ENCODE data around the gene PCDHGB6.

DNA sequence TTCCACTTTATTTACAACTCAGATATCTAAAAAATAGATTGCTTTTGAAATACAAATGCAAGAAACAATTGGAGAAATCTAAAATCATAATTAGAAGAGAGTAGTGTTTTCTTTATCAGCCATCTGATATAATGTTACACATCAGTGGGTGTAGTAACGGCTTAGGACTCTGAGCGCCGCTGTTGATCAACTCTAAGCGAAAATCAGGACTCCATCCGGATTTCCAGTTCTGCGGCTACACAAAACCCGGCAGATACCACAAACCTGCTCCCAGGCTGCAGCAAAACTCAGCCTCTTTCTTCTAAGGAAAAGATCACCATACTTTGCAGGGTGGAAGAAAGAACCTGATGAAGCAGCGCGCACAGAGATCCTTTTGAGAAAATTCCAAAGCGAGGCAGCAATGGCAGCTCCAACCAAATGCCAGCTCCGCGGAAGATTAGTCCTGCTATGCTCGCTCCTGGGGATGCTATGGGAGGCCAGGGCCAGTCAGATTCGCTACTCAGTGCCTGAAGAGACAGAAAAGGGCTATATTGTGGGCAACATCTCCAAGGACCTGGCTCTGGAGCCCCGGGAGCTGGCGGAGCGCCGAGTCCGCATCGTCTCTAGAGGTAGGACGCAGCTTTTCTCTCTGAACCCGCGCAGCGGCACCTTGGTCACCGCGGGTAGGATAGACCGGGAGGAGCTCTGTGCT lies 5.1 kb upstream of the PCDHGB6 start, which contains the start of gene PCDHGA9:
- TF ChIP-seq, protein P1, sequence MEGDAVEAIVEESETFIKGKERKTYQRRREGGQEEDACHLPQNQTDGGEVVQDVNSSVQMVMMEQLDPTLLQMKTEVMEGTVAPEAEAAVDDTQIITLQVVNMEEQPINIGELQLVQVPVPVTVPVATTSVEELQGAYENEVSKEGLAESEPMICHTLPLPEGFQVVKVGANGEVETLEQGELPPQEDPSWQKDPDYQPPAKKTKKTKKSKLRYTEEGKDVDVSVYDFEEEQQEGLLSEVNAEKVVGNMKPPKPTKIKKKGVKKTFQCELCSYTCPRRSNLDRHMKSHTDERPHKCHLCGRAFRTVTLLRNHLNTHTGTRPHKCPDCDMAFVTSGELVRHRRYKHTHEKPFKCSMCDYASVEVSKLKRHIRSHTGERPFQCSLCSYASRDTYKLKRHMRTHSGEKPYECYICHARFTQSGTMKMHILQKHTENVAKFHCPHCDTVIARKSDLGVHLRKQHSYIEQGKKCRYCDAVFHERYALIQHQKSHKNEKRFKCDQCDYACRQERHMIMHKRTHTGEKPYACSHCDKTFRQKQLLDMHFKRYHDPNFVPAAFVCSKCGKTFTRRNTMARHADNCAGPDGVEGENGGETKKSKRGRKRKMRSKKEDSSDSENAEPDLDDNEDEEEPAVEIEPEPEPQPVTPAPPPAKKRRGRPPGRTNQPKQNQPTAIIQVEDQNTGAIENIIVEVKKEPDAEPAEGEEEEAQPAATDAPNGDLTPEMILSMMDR (conservative IDR thresholded peaks at IDR 0.05; ENCODE audit: low read depth in 2 of 2) = peak; percentile 45 to 48
- TF ChIP-seq JUNB (IDR thresholded peaks at IDR 0.05; ENCODE audit: unreplicated experiment) = no peak
- no peak for TF ChIP-seq EZH2 (IDR thresholded peaks at IDR 0.05; ENCODE audit: low read depth, unreplicated experiment)
- TF ChIP-seq, protein P2, sequence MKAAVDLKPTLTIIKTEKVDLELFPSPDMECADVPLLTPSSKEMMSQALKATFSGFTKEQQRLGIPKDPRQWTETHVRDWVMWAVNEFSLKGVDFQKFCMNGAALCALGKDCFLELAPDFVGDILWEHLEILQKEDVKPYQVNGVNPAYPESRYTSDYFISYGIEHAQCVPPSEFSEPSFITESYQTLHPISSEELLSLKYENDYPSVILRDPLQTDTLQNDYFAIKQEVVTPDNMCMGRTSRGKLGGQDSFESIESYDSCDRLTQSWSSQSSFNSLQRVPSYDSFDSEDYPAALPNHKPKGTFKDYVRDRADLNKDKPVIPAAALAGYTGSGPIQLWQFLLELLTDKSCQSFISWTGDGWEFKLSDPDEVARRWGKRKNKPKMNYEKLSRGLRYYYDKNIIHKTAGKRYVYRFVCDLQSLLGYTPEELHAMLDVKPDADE (IDR thresholded peaks at IDR 0.05) = no peak
- TF ChIP-seq, protein P3, sequence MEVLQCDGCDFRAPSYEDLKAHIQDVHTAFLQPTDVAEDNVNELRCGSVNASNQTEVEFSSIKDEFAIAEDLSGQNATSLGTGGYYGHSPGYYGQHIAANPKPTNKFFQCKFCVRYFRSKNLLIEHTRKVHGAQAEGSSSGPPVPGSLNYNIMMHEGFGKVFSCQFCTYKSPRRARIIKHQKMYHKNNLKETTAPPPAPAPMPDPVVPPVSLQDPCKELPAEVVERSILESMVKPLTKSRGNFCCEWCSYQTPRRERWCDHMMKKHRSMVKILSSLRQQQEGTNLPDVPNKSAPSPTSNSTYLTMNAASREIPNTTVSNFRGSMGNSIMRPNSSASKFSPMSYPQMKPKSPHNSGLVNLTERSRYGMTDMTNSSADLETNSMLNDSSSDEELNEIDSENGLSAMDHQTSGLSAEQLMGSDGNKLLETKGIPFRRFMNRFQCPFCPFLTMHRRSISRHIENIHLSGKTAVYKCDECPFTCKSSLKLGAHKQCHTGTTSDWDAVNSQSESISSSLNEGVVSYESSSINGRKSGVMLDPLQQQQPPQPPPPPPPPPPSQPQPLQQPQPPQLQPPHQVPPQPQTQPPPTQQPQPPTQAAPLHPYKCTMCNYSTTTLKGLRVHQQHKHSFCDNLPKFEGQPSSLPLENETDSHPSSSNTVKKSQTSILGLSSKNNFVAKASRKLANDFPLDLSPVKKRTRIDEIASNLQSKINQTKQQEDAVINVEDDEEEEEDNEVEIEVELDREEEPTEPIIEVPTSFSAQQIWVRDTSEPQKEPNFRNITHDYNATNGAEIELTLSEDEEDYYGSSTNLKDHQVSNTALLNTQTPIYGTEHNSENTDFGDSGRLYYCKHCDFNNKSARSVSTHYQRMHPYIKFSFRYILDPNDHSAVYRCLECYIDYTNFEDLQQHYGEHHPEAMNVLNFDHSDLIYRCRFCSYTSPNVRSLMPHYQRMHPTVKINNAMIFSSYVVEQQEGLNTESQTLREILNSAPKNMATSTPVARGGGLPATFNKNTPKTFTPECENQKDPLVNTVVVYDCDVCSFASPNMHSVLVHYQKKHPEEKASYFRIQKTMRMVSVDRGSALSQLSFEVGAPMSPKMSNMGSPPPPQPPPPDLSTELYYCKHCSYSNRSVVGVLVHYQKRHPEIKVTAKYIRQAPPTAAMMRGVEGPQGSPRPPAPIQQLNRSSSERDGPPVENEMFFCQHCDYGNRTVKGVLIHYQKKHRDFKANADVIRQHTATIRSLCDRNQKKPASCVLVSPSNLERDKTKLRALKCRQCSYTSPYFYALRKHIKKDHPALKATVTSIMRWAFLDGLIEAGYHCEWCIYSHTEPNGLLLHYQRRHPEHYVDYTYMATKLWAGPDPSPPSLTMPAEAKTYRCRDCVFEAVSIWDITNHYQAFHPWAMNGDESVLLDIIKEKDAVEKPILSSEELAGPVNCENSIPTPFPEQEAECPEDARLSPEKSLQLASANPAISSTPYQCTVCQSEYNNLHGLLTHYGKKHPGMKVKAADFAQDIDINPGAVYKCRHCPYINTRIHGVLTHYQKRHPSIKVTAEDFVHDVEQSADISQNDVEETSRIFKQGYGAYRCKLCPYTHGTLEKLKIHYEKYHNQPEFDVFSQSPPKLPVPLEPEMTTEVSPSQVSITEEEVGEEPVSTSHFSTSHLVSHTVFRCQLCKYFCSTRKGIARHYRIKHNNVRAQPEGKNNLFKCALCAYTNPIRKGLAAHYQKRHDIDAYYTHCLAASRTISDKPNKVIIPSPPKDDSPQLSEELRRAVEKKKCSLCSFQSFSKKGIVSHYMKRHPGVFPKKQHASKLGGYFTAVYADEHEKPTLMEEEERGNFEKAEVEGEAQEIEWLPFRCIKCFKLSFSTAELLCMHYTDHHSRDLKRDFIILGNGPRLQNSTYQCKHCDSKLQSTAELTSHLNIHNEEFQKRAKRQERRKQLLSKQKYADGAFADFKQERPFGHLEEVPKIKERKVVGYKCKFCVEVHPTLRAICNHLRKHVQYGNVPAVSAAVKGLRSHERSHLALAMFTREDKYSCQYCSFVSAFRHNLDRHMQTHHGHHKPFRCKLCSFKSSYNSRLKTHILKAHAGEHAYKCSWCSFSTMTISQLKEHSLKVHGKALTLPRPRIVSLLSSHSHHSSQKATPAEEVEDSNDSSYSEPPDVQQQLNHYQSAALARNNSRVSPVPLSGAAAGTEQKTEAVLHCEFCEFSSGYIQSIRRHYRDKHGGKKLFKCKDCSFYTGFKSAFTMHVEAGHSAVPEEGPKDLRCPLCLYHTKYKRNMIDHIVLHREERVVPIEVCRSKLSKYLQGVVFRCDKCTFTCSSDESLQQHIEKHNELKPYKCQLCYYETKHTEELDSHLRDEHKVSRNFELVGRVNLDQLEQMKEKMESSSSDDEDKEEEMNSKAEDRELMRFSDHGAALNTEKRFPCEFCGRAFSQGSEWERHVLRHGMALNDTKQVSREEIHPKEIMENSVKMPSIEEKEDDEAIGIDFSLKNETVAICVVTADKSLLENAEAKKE (CRISPR knock-in tag; IDR thresholded peaks at IDR 0.05) = no peak
- no peak for TF ChIP-seq POLR2AphosphoS5 (IDR thresholded peaks at IDR 0.05; ENCODE audit: low read depth)
- TF ChIP-seq CREB1 (CRISPR knock-in tag; IDR thresholded peaks at IDR 0.05; ENCODE audit: low read depth) = no peak
- TF ChIP-seq STAT1 (IDR thresholded peaks at IDR 0.05; ENCODE audit: unreplicated experiment) = no peak
- TF ChIP-seq EZH2phosphoT487 (IDR thresholded peaks at IDR 0.05; ENCODE audit: unreplicated experiment) = no peak
- TF ChIP-seq, protein P4, sequence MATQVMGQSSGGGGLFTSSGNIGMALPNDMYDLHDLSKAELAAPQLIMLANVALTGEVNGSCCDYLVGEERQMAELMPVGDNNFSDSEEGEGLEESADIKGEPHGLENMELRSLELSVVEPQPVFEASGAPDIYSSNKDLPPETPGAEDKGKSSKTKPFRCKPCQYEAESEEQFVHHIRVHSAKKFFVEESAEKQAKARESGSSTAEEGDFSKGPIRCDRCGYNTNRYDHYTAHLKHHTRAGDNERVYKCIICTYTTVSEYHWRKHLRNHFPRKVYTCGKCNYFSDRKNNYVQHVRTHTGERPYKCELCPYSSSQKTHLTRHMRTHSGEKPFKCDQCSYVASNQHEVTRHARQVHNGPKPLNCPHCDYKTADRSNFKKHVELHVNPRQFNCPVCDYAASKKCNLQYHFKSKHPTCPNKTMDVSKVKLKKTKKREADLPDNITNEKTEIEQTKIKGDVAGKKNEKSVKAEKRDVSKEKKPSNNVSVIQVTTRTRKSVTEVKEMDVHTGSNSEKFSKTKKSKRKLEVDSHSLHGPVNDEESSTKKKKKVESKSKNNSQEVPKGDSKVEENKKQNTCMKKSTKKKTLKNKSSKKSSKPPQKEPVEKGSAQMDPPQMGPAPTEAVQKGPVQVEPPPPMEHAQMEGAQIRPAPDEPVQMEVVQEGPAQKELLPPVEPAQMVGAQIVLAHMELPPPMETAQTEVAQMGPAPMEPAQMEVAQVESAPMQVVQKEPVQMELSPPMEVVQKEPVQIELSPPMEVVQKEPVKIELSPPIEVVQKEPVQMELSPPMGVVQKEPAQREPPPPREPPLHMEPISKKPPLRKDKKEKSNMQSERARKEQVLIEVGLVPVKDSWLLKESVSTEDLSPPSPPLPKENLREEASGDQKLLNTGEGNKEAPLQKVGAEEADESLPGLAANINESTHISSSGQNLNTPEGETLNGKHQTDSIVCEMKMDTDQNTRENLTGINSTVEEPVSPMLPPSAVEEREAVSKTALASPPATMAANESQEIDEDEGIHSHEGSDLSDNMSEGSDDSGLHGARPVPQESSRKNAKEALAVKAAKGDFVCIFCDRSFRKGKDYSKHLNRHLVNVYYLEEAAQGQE (IDR thresholded peaks at IDR 0.05; ENCODE audit: unreplicated experiment) = no peak
- TF ChIP-seq NANOG (IDR thresholded peaks at IDR 0.05; ENCODE audit: borderline replicate concordance) = no peak
- TF ChIP-seq ZNF114 (CRISPR knock-in tag; IDR thresholded peaks at IDR 0.05) = no peak

Measured in GM23338 (cell line).